Central memory CD8-positive, alpha-beta T cell (primary cell): ENCODE results near the gene PRKRIP1.

Experiments
- ATAC-seq: fragments of 150-1000 bp; cut with Tn5 transposase; replicated peaks from 2 replicates; pipeline ENCODE4 v1.10.0; 2022; ENCODE audit warnings: mild to moderate bottlenecking, moderate FRiP score, moderate number of reproducible peaks; ENCODE audit not compliant: poor library complexity, severe bottlenecking; ENCODE audit errors: extremely low read depth
- DNase-seq, 2 donors: peaks; one replicate each; pipeline ENCODE4 v3.0.0; 2021; ENCODE audit warnings: low spot score in 2 of 2
- H3K27ac Mint-ChIP-seq: one replicate; pipeline ENCODE4 v1.8.0; 2022; ENCODE audit warnings: low read depth, mild to moderate bottlenecking, moderate library complexity, mixed read lengths
- H3K27me3 Mint-ChIP-seq: one replicate; pipeline ENCODE4 v1.8.0; 2022; ENCODE audit warnings: mixed read lengths
- H3K36me3 Mint-ChIP-seq: one replicate; pipeline ENCODE4 v1.8.0; 2022; ENCODE audit warnings: mild to moderate bottlenecking, moderate library complexity, mixed read lengths; ENCODE audit not compliant: insufficient read depth
- H3K4me1 Mint-ChIP-seq: one replicate; pipeline ENCODE4 v1.8.0; 2022; ENCODE audit warnings: mixed read lengths
- H3K4me3 Mint-ChIP-seq: one replicate; pipeline ENCODE4 v1.8.0; 2022; ENCODE audit warnings: mild to moderate bottlenecking, moderate library complexity, mixed read lengths
- H3K9me3 Mint-ChIP-seq: one replicate; pipeline ENCODE4 v1.8.0; 2022; ENCODE audit warnings: mixed read lengths

Gene PRKRIP1

GRCh38 chr7:102425639-102426267 is 29.6 kb downstream of the PRKRIP1 start:
- H3K4me3 Mint-ChIP-seq, result peak overlapping the region; percentile 80
- peak; percentile 86 for ATAC-seq
- peak overlapping the region; percentile 100 for H3K27ac Mint-ChIP-seq
- DNase-seq, result peak; percentile 71 to 83
- no peaks in the 10 kb centered on the region for H3K27me3 Mint-ChIP-seq
- H3K4me1 Mint-ChIP-seq, result peaks cover 52% of the 10 kb centered on the region
- no peaks in the 10 kb centered on the region for H3K9me3 Mint-ChIP-seq
- peaks cover 37% of the 10 kb centered on the region for H3K36me3 Mint-ChIP-seq

DNA sequence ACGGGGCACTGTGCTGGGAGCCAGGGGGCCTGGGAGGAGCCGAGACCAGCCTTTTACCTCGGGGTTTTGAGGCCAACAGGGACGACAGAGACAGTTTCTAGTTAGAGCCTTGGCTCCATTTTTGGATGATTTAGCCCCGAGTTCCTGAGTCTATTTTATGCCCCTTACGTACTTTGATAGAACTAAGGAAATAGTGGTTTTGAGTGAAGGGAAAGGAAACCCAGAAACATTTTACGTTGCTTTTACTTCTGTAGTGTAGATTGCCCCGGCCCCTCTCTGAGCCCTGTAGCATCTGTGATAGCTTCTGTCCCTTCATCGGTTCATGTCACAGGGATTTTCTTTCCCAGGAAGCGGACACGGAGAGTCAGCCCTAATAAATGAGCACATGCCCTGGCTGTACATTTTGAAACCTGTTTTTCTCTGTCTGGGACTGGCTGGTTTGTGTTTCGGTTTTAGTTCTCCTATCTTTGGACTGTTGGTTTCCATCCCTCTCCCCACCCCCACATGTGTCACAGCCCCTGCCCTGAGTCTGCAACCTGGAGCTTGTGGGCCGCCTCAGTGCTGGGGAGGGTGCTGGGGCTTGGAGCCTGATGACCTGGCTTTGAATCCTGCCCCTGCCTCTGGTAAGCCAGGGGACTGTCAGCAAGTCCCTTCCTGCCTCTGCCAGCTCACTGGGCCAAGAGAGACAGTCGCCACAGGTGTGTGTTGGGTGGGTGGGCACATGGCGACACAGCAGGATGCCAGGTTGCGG is 30.3 kb downstream of the PRKRIP1 start:
- DNase-seq (peak; percentile 30 to 51), ATAC-seq (peak; percentile 82)
- Mint-ChIP-seq H3K9me3 (no peaks in the 10 kb centered on the region), H3K36me3 (peaks cover 38% of the 10 kb centered on the region), H3K4me3 (peak overlapping the region; percentile 80), H3K27ac (peak overlapping the region; percentile 100), H3K4me1 (peaks cover 53% of the 10 kb centered on the region), H3K27me3 (no peaks in the 10 kb centered on the region)

- ATAC-seq, result no peak
- H3K4me1 Mint-ChIP-seq, result peaks cover 59% of the 10 kb centered on the region
- peak overlapping the region; percentile 80 for H3K4me3 Mint-ChIP-seq
- peaks cover 43% of the 10 kb centered on the region for H3K36me3 Mint-ChIP-seq
- no peak for DNase-seq
- no peaks in the 10 kb centered on the region for H3K27me3 Mint-ChIP-seq
- no peaks in the 10 kb centered on the region for H3K9me3 Mint-ChIP-seq
- H3K27ac Mint-ChIP-seq, result peak overlapping the region; percentile 100
These were observed 30.8 kb downstream of the PRKRIP1 start for GRCh38 chr7:102427019-102427405.

DNA sequence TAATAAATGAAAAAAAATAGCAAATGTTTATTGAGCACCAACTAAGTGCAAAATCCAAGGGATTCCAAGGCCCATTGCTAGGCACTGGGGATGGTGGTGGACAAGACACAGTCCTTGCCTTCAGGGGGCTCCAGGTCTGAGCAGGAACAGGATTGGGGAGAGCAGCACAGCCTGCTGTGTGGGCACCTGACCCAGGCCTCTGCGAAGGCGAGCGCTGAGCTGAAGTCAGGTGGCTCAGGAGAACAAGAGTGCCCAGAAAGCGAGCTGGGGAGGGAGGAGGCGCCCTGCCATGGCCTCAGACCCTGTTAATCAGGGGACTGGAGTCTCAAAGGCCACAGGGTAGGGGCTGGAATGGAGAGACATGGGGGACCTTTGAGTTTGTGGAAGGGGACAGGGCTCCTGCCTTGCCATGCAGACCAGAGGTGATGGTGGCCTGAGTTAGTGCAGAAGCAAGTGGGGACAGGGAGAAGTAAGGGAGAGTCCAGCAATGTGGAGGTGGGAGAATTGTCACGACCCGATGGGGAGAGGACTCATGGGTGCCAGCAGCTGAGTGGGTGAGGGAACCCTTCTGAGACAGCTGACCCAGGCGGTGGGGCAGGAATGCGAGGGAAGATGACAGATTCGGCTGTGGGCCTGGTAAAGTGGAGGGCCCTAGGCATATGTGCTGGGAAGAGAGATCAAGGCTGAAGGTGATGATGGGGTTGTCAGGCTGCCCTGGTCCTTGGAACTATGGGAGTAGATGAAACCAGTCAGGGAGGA is 33.2 kb downstream of the PRKRIP1 start:
- H3K9me3 Mint-ChIP-seq, result no peaks in the 10 kb centered on the region
- DNase-seq, result no peak
- peaks cover 43% of the 10 kb centered on the region for H3K36me3 Mint-ChIP-seq
- ATAC-seq, result no peak
- H3K27ac Mint-ChIP-seq, result peak overlapping the region; percentile 92
- H3K4me1 Mint-ChIP-seq, result peaks cover 62% of the 10 kb centered on the region
- H3K27me3 Mint-ChIP-seq, result no peaks in the 10 kb centered on the region
- peak overlapping the region; percentile 43 for H3K4me3 Mint-ChIP-seq

DNA sequence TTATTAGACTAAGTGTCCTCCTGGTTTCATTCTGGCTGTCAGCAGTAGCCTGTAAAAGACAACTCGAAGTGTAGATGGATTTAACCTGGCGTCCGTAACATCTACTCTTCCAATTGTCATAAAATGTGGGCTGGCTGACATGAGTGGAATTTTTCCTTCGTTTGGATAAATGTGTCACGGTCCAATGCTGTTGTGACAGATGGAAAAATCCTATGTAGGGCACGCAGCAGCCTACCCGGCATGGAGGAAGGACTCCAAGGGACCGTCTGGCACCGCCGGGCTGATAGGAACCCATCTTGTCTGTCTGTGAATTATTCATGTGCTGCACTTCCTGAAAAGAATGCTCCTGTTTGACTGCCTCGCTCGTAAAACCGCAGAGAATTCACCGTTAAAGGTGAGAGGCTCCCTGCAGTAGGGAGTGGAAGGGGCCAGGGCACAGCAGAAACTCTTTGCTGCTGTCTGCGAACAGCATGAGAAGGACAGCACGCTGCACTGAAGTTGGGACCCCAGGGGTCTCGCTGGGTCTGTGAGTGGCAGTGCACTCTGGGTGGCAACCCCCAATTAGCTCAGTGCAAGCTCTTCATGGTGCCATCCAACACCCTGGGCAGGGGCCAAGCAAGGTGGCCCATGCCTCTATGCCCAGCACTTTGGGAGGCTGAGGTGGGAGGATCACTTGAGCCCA is 35.6 kb downstream of the PRKRIP1 start:
- Mint-ChIP-seq H3K9me3 (no peaks in the 10 kb centered on the region), H3K4me1 (peaks cover 51% of the 10 kb centered on the region), H3K36me3 (peaks cover 32% of the 10 kb centered on the region), H3K27ac (peak overlapping the region; percentile 92), H3K27me3 (no peaks in the 10 kb centered on the region), H3K4me3 (peak overlapping the region; percentile 80)
- DNase-seq, result peak; percentile 35 to 69
- ATAC-seq, result peak; percentile 75

DNA sequence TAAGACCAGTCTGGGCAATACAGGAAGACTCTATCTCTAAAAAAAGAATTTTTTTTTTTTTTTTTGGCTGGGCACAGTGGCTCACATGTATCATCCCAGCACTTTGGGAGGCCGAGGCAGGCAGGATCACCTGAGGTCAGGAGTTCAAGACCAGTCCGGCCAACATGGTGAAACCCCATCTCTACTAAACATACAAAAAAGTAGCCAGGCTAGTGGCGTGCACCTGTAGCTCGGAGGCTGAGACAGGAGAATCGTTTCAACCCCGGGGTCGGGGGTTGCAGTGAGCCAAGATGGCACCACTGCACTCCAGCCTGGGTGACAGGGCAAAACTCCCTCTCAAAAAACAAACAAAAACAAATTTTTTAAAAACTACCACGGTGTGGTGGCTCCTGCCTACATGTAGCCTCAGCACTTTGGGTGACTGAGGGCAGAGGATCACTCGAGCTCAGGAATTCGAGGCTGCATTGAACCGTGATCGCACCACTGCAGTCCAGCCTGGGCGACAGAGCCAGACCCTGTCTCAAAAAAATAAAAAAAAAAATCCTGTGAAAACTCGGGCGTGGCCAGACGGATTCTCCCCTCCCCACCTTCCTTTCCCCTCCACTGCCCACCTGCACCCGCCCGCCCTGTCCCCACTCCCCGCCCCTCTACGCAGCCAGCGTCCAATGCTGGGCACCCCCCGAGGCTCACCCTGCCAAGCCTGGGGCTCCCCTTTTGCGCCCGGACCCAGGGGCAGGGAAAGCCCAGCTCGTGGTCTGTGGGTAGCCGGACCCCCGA is 36.5 kb downstream of the PRKRIP1 start:
- peak overlapping the region; percentile 92 for H3K27ac Mint-ChIP-seq
- DNase-seq (no peak), ATAC-seq (peak; percentile 7)
- peak overlapping the region; percentile 80 for H3K4me3 Mint-ChIP-seq
- peaks cover 46% of the 10 kb centered on the region for H3K4me1 Mint-ChIP-seq
- H3K27me3 Mint-ChIP-seq, result no peaks in the 10 kb centered on the region
- peaks cover 33% of the 10 kb centered on the region for H3K36me3 Mint-ChIP-seq
- no peaks in the 10 kb centered on the region for H3K9me3 Mint-ChIP-seq

DNA sequence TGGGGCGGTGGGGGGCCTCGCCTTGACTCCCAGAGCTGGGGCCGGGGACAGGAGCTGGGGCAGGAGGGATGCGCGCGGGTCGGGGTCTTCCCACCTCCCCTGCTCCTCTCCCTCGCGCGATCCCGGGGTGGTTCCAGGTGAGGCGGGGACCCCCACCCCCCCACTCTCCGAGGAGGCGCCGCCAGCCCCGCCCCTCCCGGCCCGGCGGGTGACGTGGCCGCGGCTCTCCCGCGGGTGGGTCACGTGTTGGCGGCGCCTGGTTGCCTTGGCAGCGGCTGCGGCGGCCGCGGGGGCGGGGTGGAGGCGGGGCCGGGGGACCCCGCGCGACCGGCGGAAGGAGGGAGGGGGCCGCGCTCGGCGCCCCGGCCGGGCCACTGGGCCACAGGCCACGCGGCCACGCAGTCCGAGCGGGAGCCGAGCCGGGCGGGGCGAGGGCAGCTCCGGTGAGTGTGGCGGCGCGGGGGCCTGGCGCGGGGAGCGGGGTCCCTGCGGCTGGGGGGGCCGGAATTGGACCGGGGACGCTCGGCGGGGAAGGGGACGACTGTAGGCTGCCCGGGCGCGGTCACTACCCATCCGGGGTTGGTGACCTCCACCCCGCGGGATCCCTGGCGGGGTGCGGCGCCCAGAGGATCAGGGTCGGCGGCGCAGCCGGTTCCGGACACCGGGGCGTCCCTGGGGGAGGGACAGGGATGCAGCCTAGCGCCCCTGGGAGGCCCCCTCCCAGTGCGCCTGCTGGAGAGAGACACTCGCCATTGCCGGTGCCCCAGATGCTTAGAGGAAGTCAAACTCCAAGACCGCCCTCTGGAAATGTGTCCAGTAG is 37.3 kb downstream of the PRKRIP1 start, which contains the start of gene ORAI2:
TSS of gene ORAI2 (plus strand) at position 357 of the 820 bp plus-strand sequence. CDS start 5,382 bp downstream, outside the sequence.
- Mint-ChIP-seq H3K4me3 (peak within 1 kb of the TSS; percentile 80), H3K36me3 (peaks cover 33% of the 10 kb centered on the region), H3K27me3 (no peaks in the 10 kb centered on the region), H3K9me3 (no peaks in the 10 kb centered on the region), H3K4me1 (peaks cover 46% of the 10 kb centered on the region), H3K27ac (peak within 1 kb of the TSS; percentile 92)
- peak; percentile 62 to 74 for DNase-seq
- ATAC-seq, result peak; percentile 64

GRCh38 chr7:102434039-102434486 is 37.9 kb downstream of the PRKRIP1 start:
- H3K9me3 Mint-ChIP-seq, result no peaks in the 10 kb centered on the region
- no peak for ATAC-seq
- peak overlapping the region; percentile 80 for H3K4me3 Mint-ChIP-seq
- no peaks in the 10 kb centered on the region for H3K27me3 Mint-ChIP-seq
- peak overlapping the region; percentile 81 for H3K27ac Mint-ChIP-seq
- DNase-seq, result no peak
- H3K4me1 Mint-ChIP-seq, result peaks cover 44% of the 10 kb centered on the region
- peaks cover 32% of the 10 kb centered on the region for H3K36me3 Mint-ChIP-seq

- peak overlapping the region; percentile 50 for H3K4me3 Mint-ChIP-seq
- no peak for DNase-seq
- no peaks in the 10 kb centered on the region for H3K27me3 Mint-ChIP-seq
- H3K36me3 Mint-ChIP-seq, result peaks cover 29% of the 10 kb centered on the region
- H3K4me1 Mint-ChIP-seq, result peaks cover 26% of the 10 kb centered on the region
- no peak for ATAC-seq
- H3K27ac Mint-ChIP-seq, result no peak overlapping the region
- H3K9me3 Mint-ChIP-seq, result no peaks in the 10 kb centered on the region
These were observed 40.0 kb downstream of the PRKRIP1 start for GRCh38 chr7:102436118-102436517.

- Mint-ChIP-seq H3K36me3 (peaks cover 24% of the 10 kb centered on the region), H3K4me3 (no peak overlapping the region), H3K27ac (no peak overlapping the region)
These were observed 44.0 kb downstream of the PRKRIP1 start for GRCh38 chr7:102439963-102440795.

More at GRCh38 chr7:102439963-102440795, 44.0 kb downstream of the PRKRIP1 start:
- DNase-seq (no peak), ATAC-seq (no peak)
- Mint-ChIP-seq H3K9me3 (no peaks in the 10 kb centered on the region), H3K4me1 (peaks cover 7% of the 10 kb centered on the region), H3K27me3 (no peaks in the 10 kb centered on the region)
